ENCODE data around the gene DACT3.

DACT3 gene

GRCh38 chr19:46603752-46604231, 57.2 kb downstream of the DACT3 start:
- H3K27me3 Mint-ChIP-seq: no peaks in the 10 kb centered on the region
- peak overlapping the region; percentile 100 for H3K27ac Mint-ChIP-seq
- H3K36me3 Mint-ChIP-seq: peaks cover 40% of the 10 kb centered on the region
- peaks cover 3% of the 10 kb centered on the region for H3K9me3 Mint-ChIP-seq
- ATAC-seq: no peak
- H3K4me3 Mint-ChIP-seq: no peak overlapping the region
- H3K4me1 Mint-ChIP-seq: peaks cover 33% of the 10 kb centered on the region

- H3K9me3 Mint-ChIP-seq: peaks cover 8% of the 10 kb centered on the region
- peak overlapping the region; percentile 92 for H3K4me3 Mint-ChIP-seq
- H3K27ac Mint-ChIP-seq: peak overlapping the region; percentile 100
- H3K36me3 Mint-ChIP-seq: peaks cover 40% of the 10 kb centered on the region
- no peaks in the 10 kb centered on the region for H3K27me3 Mint-ChIP-seq
- no peak for ATAC-seq
- H3K4me1 Mint-ChIP-seq: peaks cover 33% of the 10 kb centered on the region
These were observed 57.8 kb downstream of the DACT3 start for GRCh38 chr19:46603195-46603637.

- Mint-ChIP-seq H3K27me3 (no peaks in the 10 kb centered on the region), H3K9me3 (peaks cover 9% of the 10 kb centered on the region), H3K4me3 (peak overlapping the region; percentile 92), H3K27ac (peak overlapping the region; percentile 100), H3K4me1 (peaks cover 33% of the 10 kb centered on the region), H3K36me3 (peaks cover 36% of the 10 kb centered on the region)
- ATAC-seq: no peak
These were observed 58.4 kb downstream of the DACT3 start for GRCh38 chr19:46602392-46603194.

DNA sequence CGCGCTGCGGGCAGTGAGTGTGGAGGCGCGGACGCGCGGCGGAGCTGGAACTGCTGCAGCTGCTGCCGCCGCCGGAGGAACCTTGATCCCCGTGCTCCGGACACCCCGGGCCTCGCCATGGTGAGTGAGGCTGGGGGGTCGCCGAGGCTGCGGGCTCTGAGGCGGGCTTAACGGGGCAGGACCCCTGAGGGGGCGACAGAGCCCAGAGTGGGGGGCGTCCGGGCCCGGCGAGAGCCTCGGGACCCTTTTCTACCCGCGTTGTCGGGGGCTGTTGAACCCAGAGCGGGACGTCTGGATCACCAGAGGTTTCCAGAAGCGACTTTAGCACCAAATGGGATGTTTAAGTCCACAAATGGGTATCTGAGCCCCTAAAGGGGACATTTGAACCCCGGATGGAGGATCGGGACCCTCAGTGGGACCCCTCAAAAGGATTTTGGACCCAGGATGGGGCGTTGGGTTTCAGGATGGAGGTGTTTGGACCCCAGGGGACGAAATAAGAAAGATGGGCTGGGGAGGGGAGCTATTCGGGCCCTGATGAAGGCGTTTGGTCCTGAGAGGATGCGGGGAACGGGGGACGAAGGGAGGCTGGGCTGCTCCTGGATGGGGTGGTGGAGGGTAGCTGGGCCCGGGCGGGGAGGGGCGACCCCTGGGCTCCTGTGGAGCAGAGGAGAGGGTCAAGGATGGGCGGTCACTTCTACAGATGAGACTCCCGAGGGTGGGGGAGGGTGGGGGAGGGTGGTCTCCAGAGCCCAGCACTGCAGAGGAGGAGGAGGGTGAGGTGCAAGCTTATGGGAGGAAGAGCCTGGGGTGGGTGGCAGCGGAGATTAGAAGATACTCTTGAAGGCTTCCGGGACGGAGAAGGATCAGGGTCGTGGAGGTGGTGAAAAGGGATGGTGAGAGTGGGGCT, 59.4 kb downstream of the DACT3 start, which contains the start of gene CALM3:
Gene CALM3 (plus strand): TSS at position 13 of the 907 bp plus-strand sequence. CDS start 105 bp downstream, at position 118.
- Mint-ChIP-seq H3K4me1 (peaks cover 33% of the 10 kb centered on the region), H3K36me3 (peaks cover 27% of the 10 kb centered on the region), H3K9me3 (peaks cover 9% of the 10 kb centered on the region), H3K27ac (peak within 1 kb of the TSS; percentile 100), H3K27me3 (no peaks in the 10 kb centered on the region), H3K4me3 (peak within 1 kb of the TSS; percentile 92)
- no peak for ATAC-seq

- peaks cover 21% of the 10 kb centered on the region for H3K36me3 Mint-ChIP-seq
- peak overlapping the region; percentile 100 for H3K27ac Mint-ChIP-seq
- peaks cover 9% of the 10 kb centered on the region for H3K9me3 Mint-ChIP-seq
- ATAC-seq: peak; percentile 95
- no peaks in the 10 kb centered on the region for H3K27me3 Mint-ChIP-seq
- peak overlapping the region; percentile 92 for H3K4me3 Mint-ChIP-seq
- H3K4me1 Mint-ChIP-seq: peaks cover 33% of the 10 kb centered on the region
These were observed 60.3 kb downstream of the DACT3 start for GRCh38 chr19:46600384-46601317.

GRCh38 chr19:46599716-46600373, 61.1 kb downstream of the DACT3 start:
- Mint-ChIP-seq H3K27ac (peak overlapping the region; percentile 100), H3K4me1 (peaks cover 33% of the 10 kb centered on the region), H3K4me3 (peak overlapping the region; percentile 92), H3K9me3 (peaks cover 9% of the 10 kb centered on the region), H3K27me3 (no peaks in the 10 kb centered on the region), H3K36me3 (peaks cover 21% of the 10 kb centered on the region)
- ATAC-seq: no peak

GRCh38 chr19:46598372-46598917, 62.5 kb downstream of the DACT3 start:
- no peak for ATAC-seq
- H3K27me3 Mint-ChIP-seq: no peaks in the 10 kb centered on the region
- peaks cover 21% of the 10 kb centered on the region for H3K36me3 Mint-ChIP-seq

More at GRCh38 chr19:46598372-46598917, 62.5 kb downstream of the DACT3 start:
- peaks cover 27% of the 10 kb centered on the region for H3K4me1 Mint-ChIP-seq
- H3K4me3 Mint-ChIP-seq: no peak overlapping the region
- no peak overlapping the region for H3K27ac Mint-ChIP-seq
- H3K9me3 Mint-ChIP-seq: peaks cover 9% of the 10 kb centered on the region
